Panc1 (cell line): ENCODE results near the gene CLSTN2. TPM values are rescaled to one million over a fixed set of nuclear protein-coding genes. Genes with fewer than 3 reads are reported as not detected.

Experiments
- ATAC-seq: fragments of 200-7000 bp; cut with Tn5 transposase; 2 replicates; pipeline ENCODE4 v1.9.1; 2020; ENCODE audit warnings: mild to moderate bottlenecking, moderate library complexity
- BruUV-seq: library from RNA; stranded (reverse); fragments of 400-500 nt; replicated peaks from 2 replicates; lab custom pipeline; 2021; lab: Mats Ljungman, UMichigan
- CTCF ChIA-PET: fragments of 300-600 bp; sonication (Branson Sonifier 250); formaldehyde crosslinking; loops from one replicate; lab custom pipeline; 2022; ENCODE audit warnings: antibody characterized with exemption; lab: Charles Lee
- POLR2A ChIA-PET: fragments of 300-600 bp; sonication (Branson Sonifier 250); formaldehyde crosslinking; loops from one replicate; lab custom pipeline; 2022; ENCODE audit warnings: antibody characterized with exemption; lab: Charles Lee
- DNase-seq: peaks from one replicate; pipeline ENCODE4 v3.0.0-alpha.2; 2010; ENCODE audit warnings: low read depth, low spot score
- H3K27ac ChIP-seq: 2 replicates; pipeline ENCODE4 v1.5.1; 2011; ENCODE audit warnings: mild to moderate bottlenecking, low read length, inconsistent platforms
- H3K27me3 ChIP-seq: fragments of 200-500 bp; sonication (Bioruptor generic); 2 replicates; pipeline ENCODE4 v1.6.0; 2014; ENCODE audit warnings: low read length, inconsistent platforms; ENCODE audit not compliant: control insufficient read depth, insufficient read depth
- H3K36me3 ChIP-seq: fragments of 200-500 bp; sonication (Bioruptor generic); 2 replicates; pipeline ENCODE4 v1.5.1; 2014; ENCODE audit warnings: inconsistent platforms, mild to moderate bottlenecking, low read length, moderate library complexity; ENCODE audit not compliant: control insufficient read depth, insufficient read depth
- H3K4me1 ChIP-seq: 2 replicates; pipeline ENCODE4 v1.5.1; 2011; ENCODE audit warnings: inconsistent platforms, mild to moderate bottlenecking, low read length, moderate library complexity; ENCODE audit not compliant: control insufficient read depth, insufficient read depth
- H3K4me3 ChIP-seq, 2 experiments: 2 replicates each; pipeline ENCODE4 v1.5.1; 2011 to 2012; ENCODE audit warnings: low read depth in 2 of 2, low read length in 2 of 2, mild to moderate bottlenecking in 2 of 2, inconsistent platforms in 1 of 2, moderate library complexity in 1 of 2
- H3K9me3 ChIP-seq: fragments of 200-500 bp; sonication (Bioruptor generic); 2 replicates; pipeline ENCODE4 v1.5.1; 2014; ENCODE audit warnings: low read depth, mild to moderate bottlenecking, inconsistent platforms, low read length, moderate library complexity; ENCODE audit not compliant: control insufficient read depth, insufficient read depth
- POLR2AphosphoS5 ChIP-seq: IDR thresholded peaks from 2 replicates; pipeline ENCODE4 v1.6.1; 2012; ENCODE audit warnings: mild to moderate bottlenecking, low read depth, low read length, moderate library complexity
- SIN3A ChIP-seq: IDR thresholded peaks from 2 replicates; pipeline ENCODE4 v1.6.1; 2012; ENCODE audit warnings: low read depth, mild to moderate bottlenecking, low read length, moderate library complexity, borderline replicate concordance; ENCODE audit not compliant: insufficient read depth
- TCF7L2 ChIP-seq: IDR thresholded peaks from 2 replicates; pipeline ENCODE4 v1.6.1; 2011; ENCODE audit warnings: mild to moderate bottlenecking, low read depth, low read length, inconsistent platforms
- in situ Hi-C: cut with HindIII; loops from 2 replicates; pipeline ENCODE4 v1.10.0; 2016; ENCODE audit warnings: low sequenced_read_pairs, low pct_unique_long_range_greater_than_20kb
- intact Hi-C: fragments of 100-400 bp; cut with micrococcal nuclease; formaldehyde crosslinking; loops from one replicate; pipeline ENCODE4 v1.10.0; 2022; ENCODE audit not compliant: unreplicated experiment
- total RNA-seq: library from RNA; stranded (reverse); gene quantifications from one replicate; pipeline ENCODE4 v1.2.1, GENCODE V29; 2021; ENCODE audit not compliant: unreplicated experiment
- TF ChIP-seq, protein P1 (sequence below), 2 experiments: IDR thresholded peaks; 2 replicates each; pipeline ENCODE4 v1.6.1; 2011 to 2012; ENCODE audit warnings: low read depth in 2 of 2, control low read depth in 1 of 2, low read length in 1 of 2, mild to moderate bottlenecking in 1 of 2, moderate library complexity in 1 of 2; ENCODE audit not compliant: insufficient read depth in 1 of 2
- TF ChIP-seq, protein P2 (sequence below): fragments of 450-650 bp; IDR thresholded peaks from 2 replicates; pipeline ENCODE4 v1.5.1; 2017; ENCODE audit warnings: mild to moderate bottlenecking

The CLSTN2 gene
- total RNA-seq, 1 experiment from 2014 or later, result 0.03 TPM

DNA sequence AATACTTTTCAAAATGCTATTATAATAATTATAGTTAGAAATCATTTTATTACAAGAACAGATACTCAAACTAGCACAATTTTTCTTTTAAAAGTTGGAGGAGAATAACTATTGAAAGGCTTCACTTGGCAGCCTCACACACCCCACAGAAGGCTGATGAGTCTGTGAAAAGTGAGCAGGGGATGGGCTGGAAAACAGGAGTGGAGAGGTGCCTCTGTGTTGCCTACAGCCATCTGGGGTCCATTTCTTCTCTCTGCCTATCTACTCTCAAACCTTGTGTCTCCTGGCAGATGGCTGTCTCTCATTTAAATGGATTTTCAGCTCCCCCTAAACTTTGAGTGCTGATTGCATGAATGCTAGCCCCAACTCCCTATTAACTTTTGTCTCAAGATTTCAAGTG lies 230.8 kb downstream of the CLSTN2 start:
- intact Hi-C loops, result no loop called here
- H3K36me3 ChIP-seq, result no peaks in the 10 kb centered on the region
- no peaks in the 10 kb centered on the region for H3K9me3 ChIP-seq
- no peak overlapping the region for H3K27ac ChIP-seq
- in situ Hi-C loops, result no loop called here
- TF ChIP-seq, protein P1, sequence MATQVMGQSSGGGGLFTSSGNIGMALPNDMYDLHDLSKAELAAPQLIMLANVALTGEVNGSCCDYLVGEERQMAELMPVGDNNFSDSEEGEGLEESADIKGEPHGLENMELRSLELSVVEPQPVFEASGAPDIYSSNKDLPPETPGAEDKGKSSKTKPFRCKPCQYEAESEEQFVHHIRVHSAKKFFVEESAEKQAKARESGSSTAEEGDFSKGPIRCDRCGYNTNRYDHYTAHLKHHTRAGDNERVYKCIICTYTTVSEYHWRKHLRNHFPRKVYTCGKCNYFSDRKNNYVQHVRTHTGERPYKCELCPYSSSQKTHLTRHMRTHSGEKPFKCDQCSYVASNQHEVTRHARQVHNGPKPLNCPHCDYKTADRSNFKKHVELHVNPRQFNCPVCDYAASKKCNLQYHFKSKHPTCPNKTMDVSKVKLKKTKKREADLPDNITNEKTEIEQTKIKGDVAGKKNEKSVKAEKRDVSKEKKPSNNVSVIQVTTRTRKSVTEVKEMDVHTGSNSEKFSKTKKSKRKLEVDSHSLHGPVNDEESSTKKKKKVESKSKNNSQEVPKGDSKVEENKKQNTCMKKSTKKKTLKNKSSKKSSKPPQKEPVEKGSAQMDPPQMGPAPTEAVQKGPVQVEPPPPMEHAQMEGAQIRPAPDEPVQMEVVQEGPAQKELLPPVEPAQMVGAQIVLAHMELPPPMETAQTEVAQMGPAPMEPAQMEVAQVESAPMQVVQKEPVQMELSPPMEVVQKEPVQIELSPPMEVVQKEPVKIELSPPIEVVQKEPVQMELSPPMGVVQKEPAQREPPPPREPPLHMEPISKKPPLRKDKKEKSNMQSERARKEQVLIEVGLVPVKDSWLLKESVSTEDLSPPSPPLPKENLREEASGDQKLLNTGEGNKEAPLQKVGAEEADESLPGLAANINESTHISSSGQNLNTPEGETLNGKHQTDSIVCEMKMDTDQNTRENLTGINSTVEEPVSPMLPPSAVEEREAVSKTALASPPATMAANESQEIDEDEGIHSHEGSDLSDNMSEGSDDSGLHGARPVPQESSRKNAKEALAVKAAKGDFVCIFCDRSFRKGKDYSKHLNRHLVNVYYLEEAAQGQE (IDR thresholded peaks at IDR 0.05; ENCODE audit: insufficient read depth in 1 of 2, low read depth in 2 of 2, low read length in 1 of 2), result no peak
- no peak for TF ChIP-seq POLR2AphosphoS5
- TF ChIP-seq SIN3A, result no peak
- no peak for TF ChIP-seq TCF7L2
- TF ChIP-seq, protein P2, sequence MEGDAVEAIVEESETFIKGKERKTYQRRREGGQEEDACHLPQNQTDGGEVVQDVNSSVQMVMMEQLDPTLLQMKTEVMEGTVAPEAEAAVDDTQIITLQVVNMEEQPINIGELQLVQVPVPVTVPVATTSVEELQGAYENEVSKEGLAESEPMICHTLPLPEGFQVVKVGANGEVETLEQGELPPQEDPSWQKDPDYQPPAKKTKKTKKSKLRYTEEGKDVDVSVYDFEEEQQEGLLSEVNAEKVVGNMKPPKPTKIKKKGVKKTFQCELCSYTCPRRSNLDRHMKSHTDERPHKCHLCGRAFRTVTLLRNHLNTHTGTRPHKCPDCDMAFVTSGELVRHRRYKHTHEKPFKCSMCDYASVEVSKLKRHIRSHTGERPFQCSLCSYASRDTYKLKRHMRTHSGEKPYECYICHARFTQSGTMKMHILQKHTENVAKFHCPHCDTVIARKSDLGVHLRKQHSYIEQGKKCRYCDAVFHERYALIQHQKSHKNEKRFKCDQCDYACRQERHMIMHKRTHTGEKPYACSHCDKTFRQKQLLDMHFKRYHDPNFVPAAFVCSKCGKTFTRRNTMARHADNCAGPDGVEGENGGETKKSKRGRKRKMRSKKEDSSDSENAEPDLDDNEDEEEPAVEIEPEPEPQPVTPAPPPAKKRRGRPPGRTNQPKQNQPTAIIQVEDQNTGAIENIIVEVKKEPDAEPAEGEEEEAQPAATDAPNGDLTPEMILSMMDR, result no peak
- CTCF ChIA-PET, result no interaction called here
- BruUV-seq, result no TSS peak
- no peaks in the 10 kb centered on the region for H3K27me3 ChIP-seq
- POLR2A ChIA-PET, result interaction anchor here (0.6 kb wide), 1 partner anchor 1083 kb away, joined by 3 read pairs; no protein-coding TSS in a partner anchor
- ATAC-seq (no peak), DNase-seq (no peak)
- H3K4me1 ChIP-seq, result no peaks in the 10 kb centered on the region
- H3K4me3 ChIP-seq, result no peak overlapping the region

DNA sequence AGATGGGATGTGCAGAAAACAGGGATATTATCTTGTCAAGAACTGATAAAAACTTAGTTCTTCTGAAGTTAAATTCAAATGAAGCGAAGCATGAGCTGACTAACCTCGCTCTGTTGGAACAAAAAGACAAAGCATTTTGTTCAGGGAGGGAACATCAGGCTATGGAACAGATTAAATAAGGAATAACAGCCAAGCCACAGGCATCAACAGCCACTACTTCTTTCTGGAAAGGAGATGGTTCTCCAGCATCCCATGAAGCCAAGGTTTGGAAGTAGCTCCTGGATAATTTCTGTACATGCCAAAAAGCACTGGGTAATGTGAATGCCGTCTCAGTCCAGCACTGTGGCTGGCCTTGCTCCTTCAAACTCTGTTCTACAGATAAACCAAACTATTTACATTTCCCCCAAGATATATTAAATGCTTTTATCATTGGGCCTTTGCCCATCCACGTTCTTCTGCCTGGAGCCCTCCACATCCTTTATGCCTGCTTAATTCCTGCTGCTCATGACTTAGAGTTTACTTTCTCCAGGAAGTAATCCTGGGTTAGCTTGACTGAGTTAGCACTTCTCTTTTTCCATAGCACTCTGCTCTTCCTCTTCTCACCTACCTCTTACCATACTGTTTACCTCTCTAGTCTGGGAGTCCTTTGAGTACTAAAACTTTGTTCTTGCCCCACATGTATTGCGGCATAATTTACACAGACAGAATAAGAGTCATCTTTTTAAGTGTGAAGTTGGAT lies 232.0 kb downstream of the CLSTN2 start:
- intact Hi-C loops (no loop called here), in situ Hi-C loops (no loop called here)
- no peaks in the 10 kb centered on the region for H3K27me3 ChIP-seq
- ChIA-PET CTCF (no interaction called here), POLR2A (no interaction called here)
- H3K4me1 ChIP-seq, result no peaks in the 10 kb centered on the region
- TF ChIP-seq TCF7L2, result no peak
- TF ChIP-seq, protein P2, result no peak
- no peak for TF ChIP-seq SIN3A
- no peak for TF ChIP-seq POLR2AphosphoS5
- TF ChIP-seq, protein P1 (IDR thresholded peaks at IDR 0.05; ENCODE audit: insufficient read depth in 1 of 2, low read depth in 2 of 2, low read length in 1 of 2), result no peak
- H3K4me3 ChIP-seq, result no peak overlapping the region
- H3K27ac ChIP-seq, result no peak overlapping the region
- no peak for ATAC-seq
- no peaks in the 10 kb centered on the region for H3K36me3 ChIP-seq
- H3K9me3 ChIP-seq, result no peaks in the 10 kb centered on the region
- DNase-seq, result no peak
- no TSS peak for BruUV-seq
